Kidney capillary endothelial cell (primary cell): ENCODE results near the gene FBRSL1.
"Not testable (repeated sequence)": the region's sequence is repeated elsewhere in the genome, so short reads cannot be mapped to it uniquely, and the experiment has no call there.

Experiments
- DNase-seq: peaks from one replicate; pipeline ENCODE4 v3.0.0-alpha.2; 2018; ENCODE audit warnings: low spot score

Gene FBRSL1

GRCh38 chr12:132453361-132454192, 36.4 kb upstream of the FBRSL1 start:
- DNase-seq = no peak

DNA sequence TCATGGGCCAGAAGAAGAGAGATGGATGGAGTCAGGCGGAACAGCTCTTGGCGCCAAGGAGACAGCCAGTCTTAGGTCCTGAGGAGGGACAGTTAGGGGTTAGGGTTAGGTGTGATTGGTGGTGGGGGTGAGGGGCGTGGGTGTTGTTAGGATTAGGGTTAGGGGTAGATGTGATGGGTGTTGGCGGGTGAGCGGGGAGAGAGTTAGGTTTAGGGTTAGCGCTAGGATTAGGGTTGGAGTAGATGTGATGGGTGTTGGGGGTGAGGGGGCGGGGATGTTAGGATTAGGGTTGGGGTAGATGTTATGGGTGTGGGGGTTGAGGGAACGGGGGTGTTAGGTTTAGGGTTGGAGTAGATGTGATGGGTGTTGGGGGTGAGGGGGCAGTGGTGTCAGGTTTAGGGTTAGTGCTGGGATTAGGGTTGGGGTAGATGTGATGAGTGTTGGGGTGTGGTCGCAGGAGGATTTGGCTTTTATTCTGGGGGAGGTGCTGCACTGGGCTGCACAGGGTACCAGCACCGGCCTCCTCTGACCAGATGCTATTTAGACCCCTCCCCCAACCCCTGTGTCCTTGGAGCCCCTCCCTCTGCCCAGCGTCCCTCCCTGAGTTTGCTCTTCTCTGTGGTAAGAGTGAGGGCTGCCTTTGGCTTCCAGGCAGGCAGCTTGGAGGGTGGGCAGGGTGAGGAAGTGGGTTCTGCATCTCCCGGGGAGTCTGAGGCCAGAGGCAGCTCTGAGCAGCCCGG, 35.6 kb upstream of the FBRSL1 start:
- DNase-seq = no peak

DNA sequence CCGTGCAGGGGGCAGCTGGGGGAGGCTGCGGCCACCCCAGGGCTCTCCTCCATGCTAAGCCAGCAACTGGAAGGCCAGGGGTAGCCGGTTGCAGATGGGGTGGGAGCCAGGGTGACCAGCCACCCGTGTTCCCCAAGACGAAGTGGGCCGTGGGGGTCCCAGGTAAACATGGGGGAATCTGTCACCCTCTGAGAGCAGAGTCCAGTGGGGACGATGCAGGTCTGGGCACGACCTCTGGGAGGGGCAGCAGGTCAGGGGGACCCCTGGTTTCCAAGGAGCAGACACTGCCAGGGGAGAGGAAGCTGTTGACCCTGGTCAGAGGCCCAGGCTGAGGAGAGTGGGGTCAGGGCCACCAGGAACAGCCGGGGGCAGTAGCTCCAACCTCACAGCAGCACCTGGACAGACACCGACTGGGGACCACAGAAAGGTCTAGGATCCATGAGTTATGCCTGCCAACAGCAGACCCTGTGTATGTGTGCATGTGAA, 35.0 kb upstream of the FBRSL1 start:
- no peak for DNase-seq

GRCh38 chr12:132455565-132455964, 34.4 kb upstream of the FBRSL1 start:
- no peak for DNase-seq

DNA sequence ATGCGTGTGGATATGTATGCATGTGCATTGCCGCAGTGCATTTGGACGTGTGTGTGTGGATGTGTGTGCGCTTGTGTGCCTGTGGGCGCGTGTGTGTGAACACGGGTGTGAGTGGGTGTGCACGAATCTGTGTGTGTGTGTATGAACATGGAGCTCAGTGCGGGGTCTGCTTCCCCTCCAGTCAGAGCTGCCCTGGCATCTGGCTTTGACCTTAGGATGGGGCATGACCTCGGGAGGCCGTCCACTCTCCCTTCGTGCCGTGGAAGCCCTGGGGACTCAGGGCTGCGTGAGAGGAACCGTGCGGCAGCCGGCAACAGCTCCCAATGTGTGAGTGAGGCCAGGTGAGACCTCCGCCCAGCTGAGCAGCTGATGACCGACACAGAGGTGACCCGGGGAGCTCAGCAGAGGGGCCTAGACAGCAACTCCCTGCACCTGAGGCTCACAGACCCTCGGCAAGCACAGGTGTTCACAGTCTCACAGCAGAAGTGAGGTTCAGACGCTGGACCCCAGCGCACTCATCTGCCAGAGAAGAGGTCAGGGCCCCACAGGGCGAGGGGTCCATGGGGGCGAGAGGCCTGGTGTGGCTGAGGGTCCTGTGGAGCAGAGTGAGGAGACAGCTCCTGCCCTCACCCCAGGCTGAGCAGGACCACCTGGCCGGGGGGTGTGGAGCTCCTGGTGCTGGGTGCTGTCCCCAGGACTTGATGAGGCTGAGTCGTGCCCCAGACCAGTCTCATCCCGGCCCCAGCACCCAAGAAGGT, 33.6 kb upstream of the FBRSL1 start:
- DNase-seq = no peak

- DNase-seq = no peak
Measured at GRCh38 chr12:132456944-132457495, 32.9 kb upstream of the FBRSL1 start.

GRCh38 chr12:132458441-132458840, 31.5 kb upstream of the FBRSL1 start:
- no peak for DNase-seq

GRCh38 chr12:132458846-132459641, 30.9 kb upstream of the FBRSL1 start:
- DNase-seq = no peak

DNA sequence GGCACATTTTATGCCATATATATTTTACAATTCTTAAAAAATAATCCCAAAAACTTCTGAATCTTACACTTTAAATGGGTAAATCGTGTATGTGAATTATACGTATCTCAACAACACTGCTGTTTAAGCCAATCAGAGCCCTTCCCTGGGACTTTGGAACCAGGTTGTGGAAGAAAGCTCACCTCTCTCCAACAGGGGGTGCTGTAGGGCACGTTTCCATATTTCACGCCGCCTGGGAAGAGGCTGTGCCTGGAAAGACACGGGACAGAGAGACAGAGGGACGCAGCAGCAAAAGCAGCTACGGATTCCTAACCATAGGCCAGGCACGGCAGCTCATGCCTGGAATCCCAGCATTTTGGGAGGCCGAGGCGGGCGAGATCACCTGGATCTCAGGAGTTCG, 29.4 kb upstream of the FBRSL1 start:
- DNase-seq = no peak

DNA sequence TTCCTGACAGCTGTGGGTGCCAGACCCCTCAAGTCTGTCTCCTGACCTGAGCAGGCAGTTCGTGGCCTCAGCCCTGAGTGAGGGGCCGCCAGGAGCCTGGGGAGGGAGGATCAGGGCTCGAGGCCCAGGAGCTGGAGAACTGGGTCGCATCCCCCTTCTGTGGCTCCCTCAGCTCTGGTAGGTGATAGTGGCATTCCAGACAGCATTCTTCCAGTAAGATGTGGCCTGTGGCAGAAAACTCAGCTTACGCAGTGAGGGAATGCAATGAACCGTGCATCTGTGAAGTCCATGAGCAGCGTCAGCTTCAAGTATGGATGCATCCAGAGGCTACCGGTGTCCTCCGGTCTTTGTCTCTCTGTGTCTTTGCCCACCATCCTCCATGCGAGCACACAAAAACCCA, 28.4 kb upstream of the FBRSL1 start:
- DNase-seq = no peak

DNA sequence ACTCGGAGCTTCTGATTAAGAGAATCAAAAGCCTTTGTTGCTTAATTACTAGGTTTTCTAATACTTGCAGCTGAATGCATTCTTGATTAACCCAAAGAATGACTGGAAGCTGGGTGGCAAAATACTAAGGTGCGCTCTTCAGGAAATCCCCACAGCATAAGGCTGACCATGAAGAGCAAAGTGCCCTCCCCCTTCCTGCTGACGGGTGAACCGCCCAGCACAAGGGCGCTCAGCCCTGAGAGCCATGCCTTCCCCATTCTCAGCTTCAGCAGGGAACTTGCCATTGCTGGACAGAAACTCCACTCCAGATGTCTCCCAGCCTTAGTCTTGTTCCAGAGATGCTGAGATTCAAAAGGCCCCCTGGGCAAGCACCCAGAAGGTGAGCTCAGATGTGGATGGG, 27.2 kb upstream of the FBRSL1 start:
- no peak for DNase-seq

- DNase-seq = not testable (repeated sequence)
Measured at GRCh38 chr12:132463284-132463924, 26.5 kb upstream of the FBRSL1 start.

- not testable (repeated sequence) for DNase-seq
Measured at GRCh38 chr12:132464304-132464703, 25.6 kb upstream of the FBRSL1 start.

DNA sequence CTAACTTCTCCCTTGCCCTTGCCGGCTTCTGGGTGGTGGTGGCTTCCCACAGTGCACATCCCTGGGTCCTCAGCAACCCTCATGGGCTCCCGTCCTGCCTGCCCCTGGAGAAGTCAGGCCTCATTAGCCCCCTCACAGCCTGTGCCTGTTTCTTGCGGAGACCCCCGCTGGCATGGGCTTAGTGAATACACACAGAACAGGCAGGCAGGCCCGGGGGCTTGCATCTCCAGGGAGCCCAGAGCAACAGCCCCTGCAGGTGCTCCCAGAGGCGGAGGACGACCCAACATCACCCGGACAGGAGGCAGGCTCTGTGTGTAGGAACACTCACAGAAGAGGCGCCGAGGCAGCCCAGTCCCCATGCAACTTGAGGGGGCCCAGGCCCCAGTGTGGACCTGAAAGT, 25.1 kb upstream of the FBRSL1 start:
- DNase-seq = no peak

- no peak for DNase-seq
Measured at GRCh38 chr12:132465269-132466190, 24.4 kb upstream of the FBRSL1 start.

DNA sequence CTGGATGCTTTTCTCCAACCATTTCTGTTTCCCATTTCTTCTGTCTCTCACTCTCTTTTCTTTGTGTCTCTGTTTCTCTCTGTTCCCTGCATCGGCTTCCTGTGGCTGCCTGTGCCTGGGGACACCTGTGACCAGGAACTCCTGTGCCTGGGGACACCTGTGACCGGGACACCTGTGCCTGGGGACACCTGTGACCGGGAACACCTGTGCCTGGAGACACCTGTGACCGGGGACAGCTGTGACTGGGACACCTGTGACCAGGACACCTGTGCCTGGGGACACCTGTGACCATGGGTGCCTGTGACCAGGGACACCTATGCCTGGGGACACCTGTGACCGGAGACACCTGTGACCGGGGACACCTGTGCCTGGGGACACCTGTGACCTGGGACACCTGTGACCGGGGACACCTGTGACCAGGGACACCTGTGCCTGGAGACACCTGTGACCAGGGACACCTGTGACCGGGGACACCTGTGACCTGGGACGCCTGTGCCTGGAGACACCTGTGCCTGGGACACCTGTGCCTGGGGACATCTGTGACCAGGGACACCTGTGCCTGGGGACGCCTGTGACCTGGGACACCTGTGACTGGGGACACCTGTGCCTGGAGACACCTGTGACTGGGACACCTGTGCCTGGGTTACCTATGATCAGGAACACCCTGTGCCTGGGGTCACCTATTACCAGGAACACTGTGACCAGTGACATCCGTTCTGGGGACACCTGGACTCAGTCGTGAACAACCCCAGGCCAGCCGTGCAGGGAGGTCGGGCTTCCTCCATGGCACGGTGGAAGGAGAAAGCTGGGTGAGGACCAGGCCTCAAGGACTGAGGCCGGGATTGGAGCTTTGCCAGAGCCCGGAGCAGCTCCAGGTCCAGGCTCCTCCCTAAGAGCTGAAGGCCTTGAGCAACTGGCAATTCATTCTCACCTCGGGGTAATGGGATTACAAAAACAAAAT, 23.4 kb upstream of the FBRSL1 start:
- no peak for DNase-seq

- DNase-seq = no peak
Measured at GRCh38 chr12:132467511-132467910, 22.4 kb upstream of the FBRSL1 start.

DNA sequence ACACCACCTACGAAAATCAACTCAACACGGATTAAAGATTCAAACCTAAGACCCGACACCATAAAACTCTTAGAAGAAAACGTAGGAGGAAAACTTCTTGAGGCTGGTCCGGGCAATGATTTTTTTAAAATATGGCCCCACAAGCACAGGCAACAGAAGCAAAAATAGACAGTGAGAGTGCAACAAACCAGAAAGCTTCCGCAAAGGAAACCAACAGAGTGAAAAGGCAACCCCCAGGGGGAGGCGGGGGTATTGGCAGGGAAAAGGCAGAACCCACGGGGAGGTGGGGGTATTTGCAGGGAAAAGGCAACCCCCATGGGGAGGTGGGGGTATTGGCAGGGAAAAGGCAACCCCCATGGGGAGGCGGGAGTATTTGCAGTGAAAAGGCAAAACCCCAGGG, 20.5 kb upstream of the FBRSL1 start:
- no peak for DNase-seq

- no peak for DNase-seq
Measured at GRCh38 chr12:132470397-132470796, 19.6 kb upstream of the FBRSL1 start.
